ENCODE measurements around the gene FOXN4.
"Not testable (repeated sequence)": the region's sequence is repeated elsewhere in the genome, so short reads cannot be mapped to it uniquely, and the experiment has no call there.

Gene FOXN4

DNA sequence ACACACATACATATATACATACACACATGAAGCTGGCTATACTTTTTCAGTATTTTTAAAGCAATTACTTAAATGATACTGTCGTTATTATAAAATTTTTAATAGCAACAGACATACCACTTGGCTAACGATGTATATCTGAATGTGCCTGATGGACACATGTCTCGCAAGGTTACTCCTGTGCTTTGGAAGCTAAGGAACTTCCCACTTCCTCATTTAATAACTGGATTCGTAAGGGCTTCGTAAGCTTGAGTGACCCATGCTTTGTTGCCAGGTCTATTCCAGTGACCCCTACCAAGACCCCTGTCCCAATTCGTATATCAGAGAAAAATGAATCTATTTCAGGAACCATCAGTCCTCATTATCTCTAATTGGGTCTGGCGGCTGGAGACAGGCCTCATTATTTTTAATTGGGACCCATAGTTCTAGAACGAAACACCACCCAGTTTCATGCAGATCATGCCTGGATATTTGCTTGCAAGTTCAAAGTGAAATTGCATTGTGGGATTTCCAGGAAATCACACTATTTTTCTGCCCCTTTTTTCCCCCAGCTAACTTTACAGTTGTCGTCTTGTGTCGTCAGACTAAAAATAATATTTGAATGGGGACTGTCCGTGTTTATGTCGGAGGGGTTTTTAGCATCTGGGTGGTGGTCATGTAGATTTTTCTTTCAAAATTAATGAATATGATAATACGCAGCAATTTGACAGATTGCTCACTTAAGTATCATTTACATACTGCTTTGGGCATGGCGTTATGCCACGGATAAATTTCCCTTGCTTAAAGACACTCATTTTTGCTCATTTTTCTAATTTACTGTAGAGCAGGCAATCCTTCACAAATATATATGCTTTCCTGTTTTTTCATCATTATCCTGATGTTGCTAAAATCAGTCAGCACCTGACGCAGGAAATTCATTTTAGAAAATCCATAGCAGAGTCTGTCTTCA is 21.5 kb upstream of the FOXN4 start:
- H3K4me1 Mint-ChIP-seq (ENCODE audit: low read depth): no peaks in the 10 kb centered on the region
- H3K27me3 Mint-ChIP-seq (ENCODE audit: low read depth): peaks cover 18% of the 10 kb centered on the region
- DNase-seq (ENCODE audit: low spot score): no peak
- no peak overlapping the region for H3K4me3 Mint-ChIP-seq
- H3K9me3 Mint-ChIP-seq: no peaks in the 10 kb centered on the region
- H3K27ac Mint-ChIP-seq: no peak overlapping the region
- no peaks in the 10 kb centered on the region for H3K36me3 Mint-ChIP-seq (ENCODE audit: low read depth)

DNA sequence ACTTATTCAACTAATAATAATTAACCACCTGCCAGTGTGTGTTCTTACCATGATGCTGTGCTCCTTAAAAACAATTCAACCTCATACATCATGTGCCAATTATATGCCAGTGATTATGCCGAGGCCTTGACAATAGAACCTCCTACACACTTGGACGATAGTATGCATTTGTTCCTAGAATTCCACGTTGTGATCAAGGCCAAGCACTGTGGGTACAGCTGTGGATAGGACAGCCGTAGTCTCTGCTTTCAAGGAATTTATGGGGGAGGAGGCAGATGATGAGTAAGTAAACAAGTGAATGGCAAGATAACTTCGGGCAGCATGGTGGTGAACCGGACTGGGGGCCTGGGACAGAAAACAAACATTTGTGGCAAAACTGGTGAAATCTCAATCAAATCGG is 20.6 kb upstream of the FOXN4 start:
- H3K36me3 Mint-ChIP-seq (ENCODE audit: low read depth): no peaks in the 10 kb centered on the region

GRCh38 chr12:109329003-109329402 is 19.9 kb upstream of the FOXN4 start:
- no peaks in the 10 kb centered on the region for H3K4me1 Mint-ChIP-seq (ENCODE audit: low read depth)
- H3K27ac Mint-ChIP-seq: no peak overlapping the region
- no peak for DNase-seq (ENCODE audit: low spot score)
- H3K27me3 Mint-ChIP-seq (ENCODE audit: low read depth): peaks cover 21% of the 10 kb centered on the region
- no peaks in the 10 kb centered on the region for H3K36me3 Mint-ChIP-seq (ENCODE audit: low read depth)
- H3K9me3 Mint-ChIP-seq: no peaks in the 10 kb centered on the region
- H3K4me3 Mint-ChIP-seq: no peak overlapping the region

More for the DNA sequence above, 20.6 kb upstream of the FOXN4 start:
- H3K4me3 Mint-ChIP-seq: no peak overlapping the region
- H3K27me3 Mint-ChIP-seq (ENCODE audit: low read depth): peaks cover 21% of the 10 kb centered on the region
- H3K27ac Mint-ChIP-seq: no peak overlapping the region
- H3K4me1 Mint-ChIP-seq (ENCODE audit: low read depth): no peaks in the 10 kb centered on the region
- no peaks in the 10 kb centered on the region for H3K9me3 Mint-ChIP-seq
- DNase-seq (ENCODE audit: low spot score): no peak

DNA sequence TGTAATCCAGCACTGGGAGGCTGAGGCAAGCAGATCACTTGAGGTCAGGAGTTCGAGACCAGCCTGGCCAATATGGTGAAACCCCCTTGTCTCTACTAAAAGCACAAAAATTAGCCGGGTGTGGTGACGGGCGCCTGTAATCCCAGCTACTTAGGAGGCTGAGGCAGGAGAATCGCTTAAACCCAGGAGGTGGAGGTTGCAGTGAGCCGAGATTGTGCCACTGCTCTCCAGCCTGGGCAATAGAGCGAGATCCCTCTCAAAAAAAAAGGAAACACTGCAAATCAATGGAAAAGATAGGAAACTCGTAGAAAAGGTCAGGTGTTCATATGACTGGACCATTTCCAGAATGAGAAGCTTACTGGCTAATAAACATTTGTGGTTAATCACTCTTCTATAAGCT is 12.2 kb upstream of the FOXN4 start:
- H3K4me1 Mint-ChIP-seq (ENCODE audit: low read depth); H3K27ac Mint-ChIP-seq; H3K9me3 Mint-ChIP-seq; DNase-seq (ENCODE audit: low spot score); H3K36me3 Mint-ChIP-seq (ENCODE audit: low read depth); H3K4me3 Mint-ChIP-seq: not testable (repeated sequence)
- peaks cover 45% of the 10 kb centered on the region for H3K27me3 Mint-ChIP-seq (ENCODE audit: low read depth)

GRCh38 chr12:109310247-109311125 is 1.4 kb upstream of the FOXN4 start:
- no peak for DNase-seq (ENCODE audit: low spot score)
- Mint-ChIP-seq H3K4me1 (ENCODE audit: low read depth) (peaks cover 5% of the 10 kb centered on the region), H3K4me3 (peak overlapping the region; percentile 74), H3K27ac (no peak overlapping the region), H3K9me3 (no peaks in the 10 kb centered on the region), H3K36me3 (ENCODE audit: low read depth) (no peaks in the 10 kb centered on the region), H3K27me3 (ENCODE audit: low read depth) (peaks cover 76% of the 10 kb centered on the region)

DNA sequence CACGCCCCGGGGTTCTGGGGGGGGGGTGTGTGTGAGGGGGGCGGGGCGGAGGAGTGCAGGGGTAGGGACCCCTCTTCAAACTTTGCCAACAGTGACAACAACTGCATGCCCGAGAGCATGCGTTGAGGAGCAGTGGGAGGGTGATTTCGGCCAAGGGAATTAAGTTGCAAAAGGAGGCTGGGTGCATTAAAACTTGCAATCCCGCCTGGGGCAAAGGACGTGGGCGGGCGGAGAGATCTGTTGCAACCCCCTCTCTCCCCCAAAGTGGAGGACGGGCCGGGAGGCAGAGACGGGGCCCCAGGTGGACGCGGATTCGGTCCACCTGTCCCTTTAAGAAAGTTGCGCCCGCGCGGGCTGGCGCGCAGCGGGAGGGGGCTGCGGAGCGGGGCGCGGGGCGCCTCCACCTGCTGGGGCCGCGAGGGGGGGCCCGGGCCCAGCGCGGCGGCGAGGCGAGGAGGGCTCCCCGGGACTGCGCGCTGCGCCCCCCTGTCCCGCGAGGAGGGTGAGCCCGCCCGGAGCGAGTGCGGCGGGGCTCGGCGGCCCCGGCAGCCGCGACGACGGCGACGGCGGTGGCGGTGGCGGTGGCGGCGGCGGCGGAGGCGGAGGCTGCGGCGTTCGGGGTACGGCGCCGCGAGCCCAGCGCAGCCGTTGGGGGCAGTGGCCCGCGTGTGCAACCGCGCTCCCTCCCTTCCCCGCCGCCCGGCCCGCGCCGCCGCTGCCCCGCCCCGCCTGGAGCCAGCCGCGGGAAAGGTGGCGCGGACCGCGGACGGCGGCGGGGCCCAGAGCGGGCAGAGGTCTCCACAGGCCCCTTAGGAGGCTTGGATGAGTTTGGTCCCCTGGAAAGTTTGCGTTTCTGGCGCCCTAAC is 530 bp upstream of the FOXN4 start:
- H3K27ac Mint-ChIP-seq: no peak overlapping the region
- no peaks in the 10 kb centered on the region for H3K9me3 Mint-ChIP-seq
- H3K4me3 Mint-ChIP-seq: peak overlapping the region; percentile 84
- H3K27me3 Mint-ChIP-seq (ENCODE audit: low read depth): peaks cover 70% of the 10 kb centered on the region
- peaks cover 5% of the 10 kb centered on the region for H3K4me1 Mint-ChIP-seq (ENCODE audit: low read depth)
- H3K36me3 Mint-ChIP-seq (ENCODE audit: low read depth): no peaks in the 10 kb centered on the region
- DNase-seq (ENCODE audit: low spot score): no peak

- H3K4me3 Mint-ChIP-seq: no peak overlapping the region
Measured at GRCh38 chr12:109307051-109307450, 2.0 kb downstream of the FOXN4 start.

GRCh38 chr12:109305547-109305946 is 3.5 kb downstream of the FOXN4 start:
- H3K27me3 Mint-ChIP-seq (ENCODE audit: low read depth): peaks cover 60% of the 10 kb centered on the region
- DNase-seq (ENCODE audit: low spot score): no peak
- no peak overlapping the region for H3K27ac Mint-ChIP-seq
- no peaks in the 10 kb centered on the region for H3K9me3 Mint-ChIP-seq
- H3K4me1 Mint-ChIP-seq (ENCODE audit: low read depth): peaks cover 2% of the 10 kb centered on the region
- no peaks in the 10 kb centered on the region for H3K36me3 Mint-ChIP-seq (ENCODE audit: low read depth)
- H3K4me3 Mint-ChIP-seq: no peak overlapping the region

More at GRCh38 chr12:109307051-109307450, 2.0 kb downstream of the FOXN4 start:
- Mint-ChIP-seq H3K4me1 (ENCODE audit: low read depth) (peaks cover 5% of the 10 kb centered on the region), H3K27me3 (ENCODE audit: low read depth) (peaks cover 69% of the 10 kb centered on the region), H3K36me3 (ENCODE audit: low read depth) (no peaks in the 10 kb centered on the region), H3K9me3 (no peaks in the 10 kb centered on the region), H3K27ac (no peak overlapping the region)
- no peak for DNase-seq (ENCODE audit: low spot score)

DNA sequence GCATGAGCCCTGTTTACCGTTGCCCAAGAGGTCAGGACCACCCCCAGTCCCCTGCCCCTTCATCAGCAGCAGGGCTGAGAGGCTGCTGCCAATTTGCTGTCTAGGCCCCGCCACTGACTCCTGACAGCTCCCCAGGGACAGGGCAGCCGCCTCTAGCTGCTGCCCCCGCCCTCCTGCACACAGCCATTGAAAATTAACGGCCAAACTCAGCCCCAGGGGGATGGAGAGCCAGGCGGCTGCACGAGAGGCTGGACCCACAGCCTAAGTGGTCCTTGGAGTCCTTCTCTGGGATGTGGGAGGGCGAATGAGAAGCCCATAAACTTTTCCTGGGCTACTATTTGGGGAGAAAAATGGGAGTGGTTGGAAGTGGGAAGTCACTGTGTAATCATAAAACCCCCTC is 4.6 kb downstream of the FOXN4 start:
- Mint-ChIP-seq H3K4me3 (no peak overlapping the region), H3K4me1 (ENCODE audit: low read depth) (no peaks in the 10 kb centered on the region), H3K27me3 (ENCODE audit: low read depth) (peaks cover 56% of the 10 kb centered on the region), H3K27ac (no peak overlapping the region), H3K9me3 (no peaks in the 10 kb centered on the region), H3K36me3 (ENCODE audit: low read depth) (no peaks in the 10 kb centered on the region)
- no peak for DNase-seq (ENCODE audit: low spot score)

DNA sequence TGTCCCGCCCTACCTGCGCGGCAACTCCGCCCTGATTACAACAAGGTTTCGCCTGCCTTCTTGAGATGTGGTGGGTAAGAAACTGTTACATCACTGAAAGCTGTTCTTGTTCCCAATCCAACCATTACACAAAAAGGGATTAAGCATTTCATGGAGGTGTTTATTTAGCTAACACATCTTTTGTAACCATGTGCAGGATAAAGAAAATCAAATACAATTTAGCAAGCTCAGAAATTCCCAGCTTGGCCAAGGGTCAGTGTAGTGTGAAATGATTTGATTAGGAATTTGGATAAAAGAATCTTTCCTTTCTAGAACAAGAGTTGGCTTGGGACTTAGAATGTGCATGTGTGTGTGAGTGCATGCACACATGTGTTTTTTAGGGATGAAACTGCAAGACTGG is 6.3 kb downstream of the FOXN4 start:
- DNase-seq (ENCODE audit: low spot score): no peak
- Mint-ChIP-seq H3K27me3 (ENCODE audit: low read depth) (peaks cover 42% of the 10 kb centered on the region), H3K27ac (no peak overlapping the region), H3K9me3 (no peaks in the 10 kb centered on the region), H3K36me3 (ENCODE audit: low read depth) (no peaks in the 10 kb centered on the region), H3K4me3 (no peak overlapping the region), H3K4me1 (ENCODE audit: low read depth) (no peaks in the 10 kb centered on the region)

DNA sequence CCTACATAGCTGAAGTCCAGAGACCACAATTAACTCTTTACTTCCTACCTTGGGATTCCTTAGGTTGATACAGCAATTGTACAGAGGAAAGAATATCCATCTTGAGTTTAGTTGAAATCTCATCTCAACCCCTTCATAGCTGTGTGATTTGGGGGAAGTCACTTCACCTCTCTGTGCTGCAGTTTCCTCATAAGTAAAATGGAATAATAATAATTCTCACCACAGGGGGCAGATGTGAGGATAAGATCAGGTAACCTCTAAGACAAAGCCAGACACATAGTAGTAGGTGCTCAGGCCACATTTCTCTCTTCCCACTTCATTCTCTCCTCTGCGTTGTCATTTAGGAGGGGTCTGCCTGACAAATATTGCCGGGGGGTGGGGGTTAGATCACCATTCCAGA is 6.7 kb downstream of the FOXN4 start:
- no peak overlapping the region for H3K4me3 Mint-ChIP-seq
- no peaks in the 10 kb centered on the region for H3K36me3 Mint-ChIP-seq (ENCODE audit: low read depth)
- no peaks in the 10 kb centered on the region for H3K4me1 Mint-ChIP-seq (ENCODE audit: low read depth)
- no peaks in the 10 kb centered on the region for H3K9me3 Mint-ChIP-seq
- DNase-seq (ENCODE audit: low spot score): no peak
- H3K27ac Mint-ChIP-seq: no peak overlapping the region
- H3K27me3 Mint-ChIP-seq (ENCODE audit: low read depth): peaks cover 38% of the 10 kb centered on the region

DNA sequence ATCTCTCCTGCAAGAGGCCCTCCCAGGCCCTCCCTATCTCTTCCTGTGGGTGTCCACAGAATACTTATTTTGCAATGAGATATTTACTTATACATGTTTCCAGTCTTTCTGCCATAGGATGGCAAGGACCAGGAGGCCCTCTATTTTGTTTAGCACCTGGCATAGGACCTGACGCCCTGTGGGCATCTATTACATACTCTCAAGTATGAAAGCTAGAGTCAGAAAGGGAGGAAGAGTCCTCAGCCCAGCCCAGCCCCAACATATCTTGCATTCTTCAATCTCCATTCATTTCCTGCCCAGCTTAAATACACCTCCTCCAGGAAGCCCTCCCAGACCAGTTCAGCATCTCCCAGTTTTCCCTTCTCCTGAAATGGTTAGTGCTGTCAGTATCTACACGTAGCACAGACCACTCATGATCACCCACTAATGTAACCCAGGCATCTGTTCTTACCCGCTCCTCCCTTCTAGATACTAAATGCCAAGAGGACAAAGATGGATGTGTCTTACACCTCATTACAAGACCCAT is 7.4 kb downstream of the FOXN4 start:
- no peak for DNase-seq (ENCODE audit: low spot score)
- H3K27me3 Mint-ChIP-seq (ENCODE audit: low read depth): peaks cover 32% of the 10 kb centered on the region
- H3K4me3 Mint-ChIP-seq: no peak overlapping the region
- no peaks in the 10 kb centered on the region for H3K9me3 Mint-ChIP-seq
- no peaks in the 10 kb centered on the region for H3K36me3 Mint-ChIP-seq (ENCODE audit: low read depth)
- H3K27ac Mint-ChIP-seq: no peak overlapping the region
- H3K4me1 Mint-ChIP-seq (ENCODE audit: low read depth): no peaks in the 10 kb centered on the region

DNA sequence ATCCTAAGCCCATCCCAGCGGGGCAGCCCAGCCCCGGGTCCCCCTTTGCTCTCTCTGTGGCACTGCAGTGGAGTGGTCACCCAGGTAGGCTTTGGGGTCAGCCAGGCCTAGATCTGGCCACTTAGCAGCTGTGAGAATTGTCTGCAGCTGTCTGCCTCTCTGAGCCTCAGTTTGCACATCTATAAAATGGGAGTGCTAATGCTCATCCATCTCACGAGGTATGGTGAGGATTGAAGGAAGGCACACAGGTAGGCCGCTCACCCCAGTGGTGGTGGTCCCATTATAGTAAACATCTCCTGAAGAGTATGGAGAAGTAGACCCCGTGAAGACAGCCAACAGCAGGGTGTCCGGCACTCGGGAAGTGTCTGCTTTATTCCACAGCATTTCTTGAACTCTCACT is 9.2 kb downstream of the FOXN4 start:
- Mint-ChIP-seq H3K4me1 (ENCODE audit: low read depth) (no peaks in the 10 kb centered on the region), H3K9me3 (no peaks in the 10 kb centered on the region), H3K36me3 (ENCODE audit: low read depth) (no peaks in the 10 kb centered on the region), H3K27ac (no peak overlapping the region), H3K27me3 (ENCODE audit: low read depth) (peaks cover 23% of the 10 kb centered on the region), H3K4me3 (no peak overlapping the region)
- DNase-seq (ENCODE audit: low spot score): no peak

Measured in T-helper 2 cell treated with Interferon-gamma antibody and Interleukin-4, amounts not matched to agents 5 μg/mL and 100 μg/mL, for 36 hours (primary cell).